ENCODE measurements around the gene EMX2.
"Not testable (repeated sequence)": the region's sequence is repeated elsewhere in the genome, so short reads cannot be mapped to it uniquely, and the experiment has no call there.

The EMX2 gene

GRCh38 chr10:117542706-117543224 lies at the start of gene EMX2:
TSS of gene EMX2 (plus strand) at chr10:117542746. CDS start at chr10:117543268, 522 bp downstream.
- no peak for DNase-seq (ENCODE audit: low read depth)

GRCh38 chr10:117496031-117496430 lies 46.5 kb upstream of the EMX2 start:
- no peak for DNase-seq (ENCODE audit: low read depth)

GRCh38 chr10:117496616-117497028 lies 45.9 kb upstream of the EMX2 start:
- DNase-seq (ENCODE audit: low read depth) = peak; percentile 32

GRCh38 chr10:117497736-117498135 lies 44.8 kb upstream of the EMX2 start:
- DNase-seq (ENCODE audit: low read depth) = no peak

- DNase-seq (ENCODE audit: low read depth) = no peak
These were observed 43.1 kb upstream of the EMX2 start for GRCh38 chr10:117499248-117500105.

GRCh38 chr10:117500456-117500855 lies 42.1 kb upstream of the EMX2 start:
- no peak for DNase-seq (ENCODE audit: low read depth)

- DNase-seq (ENCODE audit: low read depth) = no peak
These were observed 41.0 kb upstream of the EMX2 start for GRCh38 chr10:117501460-117502035.

- DNase-seq (ENCODE audit: low read depth) = no peak
These were observed 39.9 kb upstream of the EMX2 start for GRCh38 chr10:117502421-117503243.

GRCh38 chr10:117503244-117504205 lies 39.0 kb upstream of the EMX2 start:
- no peak for DNase-seq (ENCODE audit: low read depth)

- no peak for DNase-seq (ENCODE audit: low read depth)
These were observed 38.0 kb upstream of the EMX2 start for GRCh38 chr10:117504562-117504961.

GRCh38 chr10:117507081-117507480 lies 35.5 kb upstream of the EMX2 start:
- not testable (repeated sequence) for DNase-seq (ENCODE audit: low read depth)

GRCh38 chr10:117509573-117509972 lies 33.0 kb upstream of the EMX2 start:
- DNase-seq (ENCODE audit: low read depth) = no peak

- DNase-seq (ENCODE audit: low read depth) = no peak
These were observed 30.8 kb upstream of the EMX2 start for GRCh38 chr10:117511601-117512390.

- no peak for DNase-seq (ENCODE audit: low read depth)
These were observed 27.6 kb upstream of the EMX2 start for GRCh38 chr10:117514971-117515370.

GRCh38 chr10:117516681-117517080 lies 25.9 kb upstream of the EMX2 start:
- no peak for DNase-seq (ENCODE audit: low read depth)

- DNase-seq (ENCODE audit: low read depth) = no peak
These were observed 24.3 kb upstream of the EMX2 start for GRCh38 chr10:117518246-117518645.

- no peak for DNase-seq (ENCODE audit: low read depth)
These were observed 23.3 kb upstream of the EMX2 start for GRCh38 chr10:117519286-117519685.

GRCh38 chr10:117519879-117520278 lies 22.7 kb upstream of the EMX2 start:
- DNase-seq (ENCODE audit: low read depth) = no peak

GRCh38 chr10:117530791-117531190 lies 11.8 kb upstream of the EMX2 start:
- DNase-seq (ENCODE audit: low read depth) = no peak

GRCh38 chr10:117531371-117532002 lies 11.1 kb upstream of the EMX2 start:
- DNase-seq (ENCODE audit: low read depth) = no peak
